ENCODE data around the gene OR52E4.

GRCh38 chr11:5880329-5880728, at the start of gene OR52E4:
- no peak for TF ChIP-seq CTCF (IDR thresholded peaks at IDR 0.05)
- no peak for TF ChIP-seq POLR2A (IDR thresholded peaks at IDR 0.05)

All from tibial nerve (tissue), 3 donors.